ENCODE results near the gene ZNF385A. TPM values are rescaled to one million over a fixed set of nuclear protein-coding genes. Genes with fewer than 3 reads are reported as not detected.

ZNF385A gene, protein sequence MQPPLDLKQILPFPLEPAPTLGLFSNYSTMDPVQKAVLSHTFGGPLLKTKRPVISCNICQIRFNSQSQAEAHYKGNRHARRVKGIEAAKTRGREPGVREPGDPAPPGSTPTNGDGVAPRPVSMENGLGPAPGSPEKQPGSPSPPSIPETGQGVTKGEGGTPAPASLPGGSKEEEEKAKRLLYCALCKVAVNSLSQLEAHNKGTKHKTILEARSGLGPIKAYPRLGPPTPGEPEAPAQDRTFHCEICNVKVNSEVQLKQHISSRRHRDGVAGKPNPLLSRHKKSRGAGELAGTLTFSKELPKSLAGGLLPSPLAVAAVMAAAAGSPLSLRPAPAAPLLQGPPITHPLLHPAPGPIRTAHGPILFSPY
- 9.9 TPM for polyA plus RNA-seq (2012; ENCODE audit: insufficient read length, low read depth)

DNA sequence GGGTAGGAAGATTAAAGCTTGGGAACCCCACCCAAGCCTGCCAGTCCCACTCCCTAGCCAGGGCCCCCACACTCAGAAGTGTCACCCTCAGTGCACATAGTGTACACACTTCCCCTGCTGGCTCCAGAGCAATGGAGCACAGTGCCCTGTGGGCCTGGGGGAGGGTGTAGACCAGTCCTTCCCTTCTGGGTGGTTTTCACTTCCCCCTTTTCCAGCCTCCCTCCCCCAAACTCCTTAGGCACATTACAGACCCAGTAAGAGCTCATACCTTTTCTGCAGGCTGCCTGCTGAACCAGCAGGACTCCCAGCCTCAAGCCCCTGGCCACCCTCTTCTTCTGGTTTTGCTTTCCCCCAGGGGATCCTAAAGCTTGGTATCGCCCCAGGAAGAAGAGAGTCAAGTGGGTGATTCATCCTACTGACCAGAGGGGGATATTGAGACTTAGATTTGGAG, at the start of gene ZNF385A:
ZNF385A (minus strand) TSS at position 143 of the 451 bp plus-strand sequence. CDS start 219 bp downstream, outside the sequence.
- TF ChIP-seq POLR2AphosphoS5 (IDR thresholded peaks at IDR 0.05; ENCODE audit: low read depth, low read length): no peak
- TF ChIP-seq, protein P1, sequence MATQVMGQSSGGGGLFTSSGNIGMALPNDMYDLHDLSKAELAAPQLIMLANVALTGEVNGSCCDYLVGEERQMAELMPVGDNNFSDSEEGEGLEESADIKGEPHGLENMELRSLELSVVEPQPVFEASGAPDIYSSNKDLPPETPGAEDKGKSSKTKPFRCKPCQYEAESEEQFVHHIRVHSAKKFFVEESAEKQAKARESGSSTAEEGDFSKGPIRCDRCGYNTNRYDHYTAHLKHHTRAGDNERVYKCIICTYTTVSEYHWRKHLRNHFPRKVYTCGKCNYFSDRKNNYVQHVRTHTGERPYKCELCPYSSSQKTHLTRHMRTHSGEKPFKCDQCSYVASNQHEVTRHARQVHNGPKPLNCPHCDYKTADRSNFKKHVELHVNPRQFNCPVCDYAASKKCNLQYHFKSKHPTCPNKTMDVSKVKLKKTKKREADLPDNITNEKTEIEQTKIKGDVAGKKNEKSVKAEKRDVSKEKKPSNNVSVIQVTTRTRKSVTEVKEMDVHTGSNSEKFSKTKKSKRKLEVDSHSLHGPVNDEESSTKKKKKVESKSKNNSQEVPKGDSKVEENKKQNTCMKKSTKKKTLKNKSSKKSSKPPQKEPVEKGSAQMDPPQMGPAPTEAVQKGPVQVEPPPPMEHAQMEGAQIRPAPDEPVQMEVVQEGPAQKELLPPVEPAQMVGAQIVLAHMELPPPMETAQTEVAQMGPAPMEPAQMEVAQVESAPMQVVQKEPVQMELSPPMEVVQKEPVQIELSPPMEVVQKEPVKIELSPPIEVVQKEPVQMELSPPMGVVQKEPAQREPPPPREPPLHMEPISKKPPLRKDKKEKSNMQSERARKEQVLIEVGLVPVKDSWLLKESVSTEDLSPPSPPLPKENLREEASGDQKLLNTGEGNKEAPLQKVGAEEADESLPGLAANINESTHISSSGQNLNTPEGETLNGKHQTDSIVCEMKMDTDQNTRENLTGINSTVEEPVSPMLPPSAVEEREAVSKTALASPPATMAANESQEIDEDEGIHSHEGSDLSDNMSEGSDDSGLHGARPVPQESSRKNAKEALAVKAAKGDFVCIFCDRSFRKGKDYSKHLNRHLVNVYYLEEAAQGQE (IDR thresholded peaks at IDR 0.05; ENCODE audit: insufficient read depth in 1 of 2, low read depth in 2 of 2, low read length in 2 of 2): no peak
- no peak for TF ChIP-seq TAF1 (IDR thresholded peaks at IDR 0.05; ENCODE audit: borderline replicate concordance, insufficient read depth, low read length)
- no peak for TF ChIP-seq FOXP2 (optimal IDR thresholded peaks at IDR 0.05; ENCODE audit: borderline replicate concordance, extremely low read depth, extremely low read length, insufficient read depth)
- no peak for TF ChIP-seq SIN3A (IDR thresholded peaks at IDR 0.05; ENCODE audit: borderline replicate concordance, insufficient read depth, low read length)

DNA sequence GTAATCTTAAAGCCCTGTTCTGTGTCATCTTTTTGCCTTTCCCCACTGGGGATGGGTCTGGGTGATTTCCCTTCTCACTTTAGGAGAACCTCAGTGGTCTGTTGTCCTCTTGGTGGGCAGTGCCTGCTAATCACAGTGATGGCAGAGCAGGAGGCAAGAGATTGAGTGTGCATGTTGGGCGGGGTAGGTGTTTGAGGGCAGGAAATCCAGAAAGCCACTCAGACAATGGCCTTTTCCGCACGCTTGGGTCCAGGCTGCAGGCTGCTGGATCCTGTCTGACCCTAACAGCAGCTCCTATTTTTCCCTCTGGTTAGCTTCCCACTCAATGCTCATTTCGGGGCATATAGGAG, 48.3 kb upstream of the ZNF385A start:
- TF ChIP-seq TAF1 (IDR thresholded peaks at IDR 0.05; ENCODE audit: borderline replicate concordance, insufficient read depth, low read length): no peak

DNA sequence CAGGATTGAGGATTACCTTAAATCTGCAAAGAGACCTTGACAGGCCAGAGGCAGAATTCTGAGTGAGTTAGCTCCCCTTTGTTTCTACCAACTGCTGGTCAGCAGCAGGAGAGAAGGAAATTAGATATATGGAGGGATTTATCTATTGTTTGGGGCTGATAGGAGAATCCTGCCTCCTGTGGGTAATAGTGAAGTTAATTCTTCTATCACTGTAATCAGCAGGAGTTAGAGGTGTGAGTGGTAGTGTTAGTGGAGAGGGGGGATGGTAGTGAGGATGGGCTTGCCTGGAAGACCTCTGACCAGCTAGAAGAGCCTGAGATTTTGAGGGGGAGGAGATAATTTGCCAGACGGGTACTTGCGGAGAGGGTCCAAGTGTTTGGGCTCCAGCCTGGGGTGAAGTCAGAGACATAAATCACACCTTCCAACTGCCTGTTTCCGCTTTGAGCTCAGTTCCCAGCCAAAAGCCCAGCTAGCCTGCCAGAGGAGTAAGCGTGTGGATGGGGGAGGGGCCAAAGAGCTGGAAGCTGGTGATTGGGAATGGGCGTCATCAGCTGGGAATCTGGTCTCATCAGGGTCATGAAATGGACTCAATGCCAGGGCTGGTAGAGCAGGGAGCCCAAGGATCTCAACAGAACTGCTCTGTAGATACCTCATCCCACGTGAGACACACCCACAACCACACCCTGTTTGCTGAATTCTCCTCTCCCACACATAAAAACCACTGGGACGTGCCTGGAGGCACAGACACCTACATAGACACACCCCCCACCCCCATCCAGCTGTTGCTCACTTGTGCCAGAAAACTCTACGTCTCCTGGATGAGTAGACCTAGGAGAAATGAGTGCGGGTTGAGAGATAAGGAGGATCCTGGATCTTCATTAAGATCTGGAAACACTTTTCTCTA, 47.6 kb upstream of the ZNF385A start:
- peak; percentile 41 for TF ChIP-seq FOXP2 (optimal IDR thresholded peaks at IDR 0.05; ENCODE audit: borderline replicate concordance, extremely low read depth, extremely low read length, insufficient read depth)
- TF ChIP-seq, protein P1 (IDR thresholded peaks at IDR 0.05; ENCODE audit: insufficient read depth in 1 of 2, low read depth in 2 of 2, low read length in 2 of 2): no peak
- no peak for TF ChIP-seq SIN3A (IDR thresholded peaks at IDR 0.05; ENCODE audit: borderline replicate concordance, insufficient read depth, low read length)

DNA sequence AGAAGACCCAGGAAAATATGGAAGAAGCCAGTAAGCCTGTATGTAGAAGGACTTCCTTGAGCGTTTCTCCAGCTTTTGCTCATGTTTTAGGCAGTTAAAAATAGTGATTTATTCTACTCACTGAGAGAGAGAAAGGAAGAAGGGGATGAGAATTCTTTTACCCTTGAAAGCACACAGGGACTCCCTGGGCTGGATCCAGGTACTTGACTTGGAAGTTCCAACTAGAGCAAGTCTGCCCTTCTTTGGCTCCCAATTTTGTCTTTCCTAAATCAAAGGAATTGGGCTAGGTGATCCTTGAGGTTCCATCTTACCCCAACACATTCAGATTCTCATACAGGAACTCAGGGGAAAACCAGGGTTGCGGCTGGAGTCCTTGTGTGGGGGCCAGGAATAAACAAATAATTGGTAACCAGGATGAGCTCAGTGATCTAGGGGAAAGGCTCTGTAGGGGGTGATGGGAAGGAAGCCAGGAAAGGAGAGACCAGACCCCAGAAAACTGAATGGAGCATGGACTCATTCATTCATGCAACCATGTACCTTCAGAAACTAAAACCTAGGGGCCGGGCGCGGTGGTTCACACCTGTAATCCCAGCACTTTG, 46.0 kb upstream of the ZNF385A start:
- no peak for TF ChIP-seq POLR2AphosphoS5 (IDR thresholded peaks at IDR 0.05; ENCODE audit: low read depth, low read length)
- TF ChIP-seq, protein P1 (IDR thresholded peaks at IDR 0.05; ENCODE audit: insufficient read depth in 1 of 2, low read depth in 2 of 2, low read length in 2 of 2): no peak

DNA sequence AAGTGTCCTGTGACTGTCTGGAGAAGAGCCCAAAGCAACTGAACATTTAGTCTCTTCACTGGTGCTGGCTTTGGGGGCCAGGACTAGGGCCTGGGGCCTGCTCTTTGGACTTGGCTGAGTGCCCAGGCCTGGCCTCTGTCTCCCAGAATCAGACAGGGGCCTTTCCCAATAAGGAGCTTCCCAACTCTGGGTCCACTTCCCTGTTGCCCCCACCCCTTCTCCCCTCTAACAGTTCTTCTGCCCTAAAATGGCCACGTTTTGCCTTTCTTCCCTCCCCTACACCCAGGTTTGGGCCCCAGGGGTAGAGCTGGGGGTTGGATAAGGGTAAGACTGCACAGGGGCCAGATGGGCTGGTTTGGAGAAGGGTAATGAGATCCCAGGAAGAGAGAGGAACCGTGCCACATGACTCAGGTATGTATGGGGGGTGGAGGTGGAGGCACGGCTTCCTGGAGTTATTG, 44.5 kb upstream of the ZNF385A start:
- TF ChIP-seq POLR2AphosphoS5 (IDR thresholded peaks at IDR 0.05; ENCODE audit: low read depth, low read length) (no peak), FOXP2 (optimal IDR thresholded peaks at IDR 0.05; ENCODE audit: borderline replicate concordance, extremely low read depth, extremely low read length, insufficient read depth) (no peak), SIN3A (IDR thresholded peaks at IDR 0.05; ENCODE audit: borderline replicate concordance, insufficient read depth, low read length) (no peak), TAF1 (IDR thresholded peaks at IDR 0.05; ENCODE audit: borderline replicate concordance, insufficient read depth, low read length) (no peak)
- TF ChIP-seq, protein P1 (IDR thresholded peaks at IDR 0.05; ENCODE audit: insufficient read depth in 1 of 2, low read depth in 2 of 2, low read length in 2 of 2): no peak

Measured in PFSK-1 (cell line).